Liver (tissue), 3 donors: Measurements from ENCODE around the gene ACTN2.

ENCODE experiments used
- CTCF ChIP-seq: fragments of 150-350 bp; IDR thresholded peaks from 2 replicates; pipeline ENCODE4 v1.5.1; 2017; ENCODE audit warnings: improper control_type of control experiment, low read depth, low read length; ENCODE audit not compliant: missing input control
- EGR1 ChIP-seq, 2 donors: IDR thresholded peaks; 2 replicates each; pipeline ENCODE4 v1.6.1; 2016 to 2018; ENCODE audit warnings: antibody characterized with exemption in 2 of 2, low read depth in 2 of 2
- FOXA1 ChIP-seq: IDR thresholded peaks from 2 replicates; pipeline ENCODE4 v1.6.1; 2016; ENCODE audit warnings: antibody characterized with exemption
- RAD21 ChIP-seq, 2 donors: IDR thresholded peaks; 2 replicates each; pipeline ENCODE4 v1.6.1; 2016; ENCODE audit warnings: antibody characterized with exemption in 2 of 2, mild to moderate bottlenecking in 2 of 2
- RXRA ChIP-seq, 2 donors: IDR thresholded peaks; 2 replicates each; pipeline ENCODE4 v1.6.1; 2017 to 2018; ENCODE audit warnings: antibody characterized with exemption in 2 of 2, mild to moderate bottlenecking in 1 of 2
- SP1 ChIP-seq: IDR thresholded peaks from 2 replicates; pipeline ENCODE4 v1.6.1; 2018; ENCODE audit warnings: antibody characterized with exemption, mild to moderate bottlenecking
- YY1 ChIP-seq: IDR thresholded peaks from 2 replicates; pipeline ENCODE4 v1.6.1; 2016; ENCODE audit warnings: antibody characterized with exemption, mild to moderate bottlenecking
- TF ChIP-seq, protein P1 (sequence below): IDR thresholded peaks from 2 replicates; pipeline ENCODE4 v1.6.1; 2016; ENCODE audit warnings: antibody characterized with exemption
- donor health status: healthy.
- donor health status: healthy.

GRCh38 chr1:236742421-236743160 is 56.3 kb downstream of the ACTN2 start:
- TF ChIP-seq CTCF (no peak), YY1 (no peak), SP1 (no peak), FOXA1 (no peak), RXRA (IDR thresholded peaks at IDR 0.05) (no peak), EGR1 (IDR thresholded peaks at IDR 0.05; ENCODE audit: low read depth in 2 of 2) (no peak), RAD21 (IDR thresholded peaks at IDR 0.05) (no peak)
- TF ChIP-seq, protein P1, sequence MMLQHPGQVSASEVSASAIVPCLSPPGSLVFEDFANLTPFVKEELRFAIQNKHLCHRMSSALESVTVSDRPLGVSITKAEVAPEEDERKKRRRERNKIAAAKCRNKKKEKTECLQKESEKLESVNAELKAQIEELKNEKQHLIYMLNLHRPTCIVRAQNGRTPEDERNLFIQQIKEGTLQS, result no peak
